HEK293 (cell line): Measurements from ENCODE around the gene C1orf21.

ENCODE experiments used
- CTCF ChIA-PET: fragments of 350-600 bp; formaldehyde crosslinking; extraction: SDS; loops from one replicate; lab custom pipeline; 2021; ENCODE audit warnings: antibody characterized with exemption; lab: Yijun Ruan, JAX
- POLR2A ChIA-PET: fragments of 300-600 bp; formaldehyde crosslinking; extraction: SDS; loops from one replicate; lab custom pipeline; 2020; ENCODE audit warnings: antibody characterized with exemption, inconsistent platforms; lab: Yijun Ruan, JAX
- H3K27ac ChIP-seq: fragments of 200-500 bp; sonication (Bioruptor generic); 2 replicates; pipeline ENCODE4 v1.5.1; 2014; ENCODE audit warnings: low read depth, low read length, control low read depth, inconsistent platforms; ENCODE audit errors: extremely low read depth
- H3K36me3 ChIP-seq, 2 experiments: fragments of 200-500 bp in 1 of 2; sonication (Bioruptor generic) in 1 of 2; 1 replicate in 1 of 2; 2 replicates in 1 of 2; pipeline ENCODE4 v1.5.1; 2014 to 2017; ENCODE audit warnings: inconsistent platforms in 2 of 2, low read length in 2 of 2; ENCODE audit not compliant: control insufficient read depth in 2 of 2, insufficient read depth in 1 of 2
- H3K4me1 ChIP-seq: fragments of 200-500 bp; sonication (Bioruptor generic); 2 replicates; pipeline ENCODE4 v1.5.1; 2014; ENCODE audit warnings: mild to moderate bottlenecking, low read length, inconsistent platforms; ENCODE audit not compliant: control insufficient read depth, insufficient read depth
- H3K4me3 ChIP-seq: 2 replicates; pipeline ENCODE4 v1.5.1; 2011; ENCODE audit warnings: low read depth, mild to moderate bottlenecking, control low read depth, low read length, moderate library complexity
- H3K9me3 ChIP-seq: fragments of 200-500 bp; sonication (Bioruptor generic); 2 replicates; pipeline ENCODE4 v1.5.1; 2014; ENCODE audit warnings: low read depth, low read length, inconsistent platforms; ENCODE audit not compliant: control insufficient read depth, insufficient read depth
- HOXA7 ChIP-seq: sonication (generic); formaldehyde crosslinking; IDR thresholded peaks from 2 replicates; pipeline ENCODE4 v1.8.1; 2022; ENCODE audit warnings: missing genetic modification reagents, borderline replicate concordance
- KLF8 ChIP-seq: fragments of 450-650 bp; formaldehyde crosslinking; IDR thresholded peaks from 2 replicates; pipeline ENCODE4 v1.5.1; 2016; ENCODE audit warnings: missing biosample characterization, missing genetic modification characterization
- KLF9 ChIP-seq: fragments of 450-650 bp; formaldehyde crosslinking; IDR thresholded peaks from 2 replicates; pipeline ENCODE4 v1.5.1; 2016; ENCODE audit warnings: missing biosample characterization, missing genetic modification characterization, low read depth
- MEIS1 ChIP-seq: sonication (generic); formaldehyde crosslinking; IDR thresholded peaks from 2 replicates; pipeline ENCODE4 v1.8.1; 2022; ENCODE audit warnings: missing genetic modification reagents, mild to moderate bottlenecking, borderline replicate concordance
- REPIN1 ChIP-seq: fragments of 450-650 bp; formaldehyde crosslinking; IDR thresholded peaks from 2 replicates; pipeline ENCODE4 v1.5.1; 2017; ENCODE audit warnings: missing biosample characterization, missing genetic modification characterization, low read depth
- SCRT1 ChIP-seq: fragments of 450-650 bp; formaldehyde crosslinking; IDR thresholded peaks from 2 replicates; pipeline ENCODE4 v1.5.1; 2016; ENCODE audit warnings: missing biosample characterization, missing genetic modification characterization, borderline replicate concordance
- ZBTB17 ChIP-seq: fragments of 450-650 bp; formaldehyde crosslinking; IDR thresholded peaks from 2 replicates; pipeline ENCODE4 v1.5.1; 2016; ENCODE audit warnings: missing biosample characterization, missing genetic modification characterization
- ZBTB21 ChIP-seq: fragments of 450-650 bp; formaldehyde crosslinking; IDR thresholded peaks from 2 replicates; pipeline ENCODE4 v1.5.1; 2017; ENCODE audit warnings: missing biosample characterization, missing genetic modification characterization
- ZEB2 ChIP-seq: fragments of 450-650 bp; formaldehyde crosslinking; IDR thresholded peaks from 2 replicates; pipeline ENCODE4 v1.5.1; 2016; ENCODE audit warnings: missing biosample characterization, missing genetic modification characterization
- ZFP69B ChIP-seq: fragments of 450-650 bp; formaldehyde crosslinking; IDR thresholded peaks from 2 replicates; pipeline ENCODE4 v1.5.1; 2016; ENCODE audit warnings: missing biosample characterization, missing genetic modification characterization
- ZIC2 ChIP-seq: fragments of 450-650 bp; formaldehyde crosslinking; IDR thresholded peaks from 2 replicates; pipeline ENCODE4 v1.5.1; 2016; ENCODE audit warnings: missing biosample characterization, missing genetic modification characterization
- ZNF169 ChIP-seq: fragments of 450-650 bp; formaldehyde crosslinking; IDR thresholded peaks from 2 replicates; pipeline ENCODE4 v1.5.1; 2016; ENCODE audit warnings: missing biosample characterization, missing genetic modification characterization
- ZNF174 ChIP-seq: fragments of 450-650 bp; formaldehyde crosslinking; IDR thresholded peaks from 2 replicates; pipeline ENCODE4 v1.5.0; 2017; ENCODE audit warnings: missing biosample characterization, mild to moderate bottlenecking, missing genetic modification characterization
- ZNF23 ChIP-seq: fragments of 450-650 bp; formaldehyde crosslinking; IDR thresholded peaks from 2 replicates; pipeline ENCODE4 v1.5.1; 2016; ENCODE audit warnings: missing biosample characterization, missing genetic modification characterization, borderline replicate concordance
- ZNF266 ChIP-seq: fragments of 450-650 bp; formaldehyde crosslinking; IDR thresholded peaks from 2 replicates; pipeline ENCODE4 v1.5.1; 2016; ENCODE audit warnings: missing biosample characterization, missing genetic modification characterization, low read depth
- ZNF324 ChIP-seq: fragments of 450-650 bp; formaldehyde crosslinking; IDR thresholded peaks from 2 replicates; pipeline ENCODE4 v1.5.1; 2016; ENCODE audit warnings: missing biosample characterization, missing genetic modification characterization
- ZNF433 ChIP-seq: fragments of 450-650 bp; formaldehyde crosslinking; IDR thresholded peaks from 2 replicates; pipeline ENCODE4 v1.5.1; 2016; ENCODE audit warnings: missing biosample characterization, missing genetic modification characterization, low read depth
- ZNF48 ChIP-seq: fragments of 450-650 bp; formaldehyde crosslinking; IDR thresholded peaks from 2 replicates; pipeline ENCODE4 v1.5.1; 2016; ENCODE audit warnings: missing biosample characterization, missing genetic modification characterization
- ZNF510 ChIP-seq: fragments of 450-650 bp; formaldehyde crosslinking; IDR thresholded peaks from 2 replicates; pipeline ENCODE4 v1.5.1; 2018; ENCODE audit warnings: mild to moderate bottlenecking, missing genetic modification characterization, missing biosample characterization; ENCODE audit not compliant: insufficient replicate concordance
- ZNF544 ChIP-seq: fragments of 450-650 bp; formaldehyde crosslinking; IDR thresholded peaks from 2 replicates; pipeline ENCODE4 v1.5.0; 2017; ENCODE audit warnings: missing biosample characterization, missing genetic modification characterization
- ZNF555 ChIP-seq: fragments of 450-650 bp; formaldehyde crosslinking; conservative IDR thresholded peaks from 2 replicates; pipeline ENCODE4 v1.5.1; 2017; ENCODE audit warnings: missing biosample characterization, mild to moderate bottlenecking, missing genetic modification characterization, inconsistent platforms
- ZNF585B ChIP-seq: fragments of 450-650 bp; formaldehyde crosslinking; IDR thresholded peaks from 2 replicates; pipeline ENCODE4 v1.5.1; 2016; ENCODE audit warnings: missing biosample characterization, missing genetic modification characterization
- ZNF626 ChIP-seq: fragments of 450-650 bp; sonication (Bioruptor Pico); formaldehyde crosslinking; IDR thresholded peaks from 2 replicates; pipeline ENCODE4 v1.5.1; 2018; ENCODE audit warnings: missing biosample characterization, missing genetic modification characterization, inconsistent platforms
- ZNF677 ChIP-seq: fragments of 450-650 bp; IDR thresholded peaks from 2 replicates; pipeline ENCODE4 v1.5.0; 2018; ENCODE audit warnings: missing biosample characterization, mild to moderate bottlenecking, missing genetic modification characterization, moderate library complexity
- ZNF76 ChIP-seq: fragments of 450-650 bp; formaldehyde crosslinking; IDR thresholded peaks from 2 replicates; pipeline ENCODE4; 2016; ENCODE audit warnings: low read depth, missing biosample characterization, missing genetic modification characterization, borderline replicate concordance
- ZNF791 ChIP-seq: fragments of 450-650 bp; formaldehyde crosslinking; IDR thresholded peaks from 2 replicates; pipeline ENCODE4 v1.5.1; 2016; ENCODE audit warnings: missing biosample characterization, missing genetic modification characterization
- ZNF792 ChIP-seq: fragments of 450-650 bp; formaldehyde crosslinking; IDR thresholded peaks from 2 replicates; pipeline ENCODE4 v1.5.1; 2016; ENCODE audit warnings: missing biosample characterization, missing genetic modification characterization
- TF ChIP-seq, protein P1 (sequence below): fragments of 450-650 bp; formaldehyde crosslinking; IDR thresholded peaks from 2 replicates; pipeline ENCODE4 v1.5.1; 2016; ENCODE audit warnings: missing biosample characterization, missing genetic modification characterization
- TF ChIP-seq, protein P2 (sequence below): fragments of 450-650 bp; formaldehyde crosslinking; IDR thresholded peaks from 2 replicates; pipeline ENCODE4 v1.5.1; 2017; ENCODE audit warnings: missing biosample characterization, missing genetic modification characterization
- TF ChIP-seq, protein P3 (sequence below): fragments of 450-650 bp; formaldehyde crosslinking; IDR thresholded peaks from 2 replicates; pipeline ENCODE4 v1.5.1; 2016; ENCODE audit warnings: missing biosample characterization, missing genetic modification characterization
- TF ChIP-seq, protein P4 (sequence below): fragments of 450-650 bp; IDR thresholded peaks from 2 replicates; pipeline ENCODE4 v1.5.1; 2018; ENCODE audit warnings: missing biosample characterization, missing genetic modification characterization

C1orf21 gene

DNA sequence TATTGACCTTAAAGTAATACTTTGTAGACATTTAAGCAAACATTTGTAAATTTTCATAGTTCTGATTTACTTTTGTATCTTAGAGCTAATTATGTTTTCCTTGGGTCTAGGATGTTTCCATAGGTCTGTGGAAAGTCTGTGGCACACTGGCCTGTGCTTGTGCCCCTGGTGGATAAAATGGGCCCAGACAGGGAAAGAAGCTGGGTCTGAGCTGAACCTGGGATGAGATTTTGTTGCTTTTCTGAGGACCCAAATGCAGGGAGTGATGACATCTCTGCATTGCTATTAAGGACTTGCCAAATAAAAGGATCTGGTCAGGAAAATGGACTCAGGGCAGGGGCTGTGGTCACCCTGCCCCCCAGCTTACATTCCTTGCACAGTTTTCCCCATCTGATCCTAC is 41.8 kb downstream of the C1orf21 start:
- ChIA-PET CTCF (no interaction called here), POLR2A (no interaction called here)
- Histone ChIP-seq H3K4me3 (no peak overlapping the region), H3K4me1 (peaks cover 10% of the 10 kb centered on the region), H3K9me3 (no peaks in the 10 kb centered on the region), H3K27ac (no peak overlapping the region), H3K36me3 (no peaks in the 10 kb centered on the region)
- TF ChIP-seq ZNF791 (tag by site-specific recombination): no peak
- TF ChIP-seq ZEB2: no peak
- TF ChIP-seq KLF8 (tag by site-specific recombination): no peak
- no peak for TF ChIP-seq ZNF555 (tag by site-specific recombination)
- TF ChIP-seq KLF9 (tag by site-specific recombination): no peak
- TF ChIP-seq ZIC2 (tag by site-specific recombination): no peak
- no peak for TF ChIP-seq SCRT1 (tag by site-specific recombination)
- TF ChIP-seq, protein P1, sequence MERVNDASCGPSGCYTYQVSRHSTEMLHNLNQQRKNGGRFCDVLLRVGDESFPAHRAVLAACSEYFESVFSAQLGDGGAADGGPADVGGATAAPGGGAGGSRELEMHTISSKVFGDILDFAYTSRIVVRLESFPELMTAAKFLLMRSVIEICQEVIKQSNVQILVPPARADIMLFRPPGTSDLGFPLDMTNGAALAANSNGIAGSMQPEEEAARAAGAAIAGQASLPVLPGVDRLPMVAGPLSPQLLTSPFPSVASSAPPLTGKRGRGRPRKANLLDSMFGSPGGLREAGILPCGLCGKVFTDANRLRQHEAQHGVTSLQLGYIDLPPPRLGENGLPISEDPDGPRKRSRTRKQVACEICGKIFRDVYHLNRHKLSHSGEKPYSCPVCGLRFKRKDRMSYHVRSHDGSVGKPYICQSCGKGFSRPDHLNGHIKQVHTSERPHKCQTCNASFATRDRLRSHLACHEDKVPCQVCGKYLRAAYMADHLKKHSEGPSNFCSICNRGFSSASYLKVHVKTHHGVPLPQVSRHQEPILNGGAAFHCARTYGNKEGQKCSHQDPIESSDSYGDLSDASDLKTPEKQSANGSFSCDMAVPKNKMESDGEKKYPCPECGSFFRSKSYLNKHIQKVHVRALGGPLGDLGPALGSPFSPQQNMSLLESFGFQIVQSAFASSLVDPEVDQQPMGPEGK: no peak
- no peak for TF ChIP-seq ZNF544 (tag by site-specific recombination)
- no peak for TF ChIP-seq ZNF324
- no peak for TF ChIP-seq ZNF677 (tag by site-specific recombination)
- no peak for TF ChIP-seq ZNF585B (tag by site-specific recombination)
- no peak for TF ChIP-seq ZBTB21 (tag by site-specific recombination)
- TF ChIP-seq REPIN1 (tag by site-specific recombination): no peak
- no peak for TF ChIP-seq ZBTB17 (tag by site-specific recombination)
- TF ChIP-seq ZFP69B (tag by site-specific recombination): no peak
- TF ChIP-seq ZNF174: no peak
- TF ChIP-seq, protein P2, sequence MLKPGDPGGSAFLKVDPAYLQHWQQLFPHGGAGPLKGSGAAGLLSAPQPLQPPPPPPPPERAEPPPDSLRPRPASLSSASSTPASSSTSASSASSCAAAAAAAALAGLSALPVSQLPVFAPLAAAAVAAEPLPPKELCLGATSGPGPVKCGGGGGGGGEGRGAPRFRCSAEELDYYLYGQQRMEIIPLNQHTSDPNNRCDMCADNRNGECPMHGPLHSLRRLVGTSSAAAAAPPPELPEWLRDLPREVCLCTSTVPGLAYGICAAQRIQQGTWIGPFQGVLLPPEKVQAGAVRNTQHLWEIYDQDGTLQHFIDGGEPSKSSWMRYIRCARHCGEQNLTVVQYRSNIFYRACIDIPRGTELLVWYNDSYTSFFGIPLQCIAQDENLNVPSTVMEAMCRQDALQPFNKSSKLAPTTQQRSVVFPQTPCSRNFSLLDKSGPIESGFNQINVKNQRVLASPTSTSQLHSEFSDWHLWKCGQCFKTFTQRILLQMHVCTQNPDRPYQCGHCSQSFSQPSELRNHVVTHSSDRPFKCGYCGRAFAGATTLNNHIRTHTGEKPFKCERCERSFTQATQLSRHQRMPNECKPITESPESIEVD (tag by site-specific recombination): no peak
- TF ChIP-seq ZNF433 (tag by site-specific recombination): no peak
- TF ChIP-seq HOXA7 (CRISPR knock-in tag): no peak

DNA sequence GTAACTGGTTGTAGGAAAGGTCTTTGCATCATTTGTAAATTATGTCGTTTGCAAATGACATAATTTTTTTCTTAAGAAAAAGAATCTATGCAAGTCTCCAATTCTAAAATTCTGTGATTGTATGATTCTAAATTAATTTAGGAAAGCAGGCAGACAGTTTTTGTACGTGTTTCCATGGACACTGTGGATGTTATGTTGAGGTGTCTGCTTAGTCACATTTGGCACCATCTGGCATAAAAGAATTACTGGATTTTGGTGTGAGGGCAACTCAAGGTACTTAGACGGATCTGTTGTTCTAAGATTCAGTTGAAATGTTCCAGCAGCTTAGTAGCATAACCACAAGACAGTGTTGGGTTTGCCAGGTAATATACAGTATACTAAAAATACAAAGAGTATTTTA is 42.5 kb downstream of the C1orf21 start:
- no peak overlapping the region for H3K27ac ChIP-seq
- CTCF ChIA-PET: no interaction called here
- H3K9me3 ChIP-seq: no peaks in the 10 kb centered on the region
- no peaks in the 10 kb centered on the region for H3K36me3 ChIP-seq
- no peak overlapping the region for H3K4me3 ChIP-seq
- POLR2A ChIA-PET: no interaction called here
- H3K4me1 ChIP-seq: peaks cover 11% of the 10 kb centered on the region
- TF ChIP-seq ZNF626 (tag by site-specific recombination) (no peak), ZNF266 (no peak), MEIS1 (CRISPR knock-in tag) (no peak), ZNF76 (tag by site-specific recombination) (no peak), ZNF23 (no peak), KLF9 (tag by site-specific recombination) (no peak), ZNF792 (tag by site-specific recombination) (no peak), ZNF510 (tag by site-specific recombination) (no peak), ZNF169 (no peak), HOXA7 (CRISPR knock-in tag) (no peak), ZNF48 (no peak)
- TF ChIP-seq, protein P3, sequence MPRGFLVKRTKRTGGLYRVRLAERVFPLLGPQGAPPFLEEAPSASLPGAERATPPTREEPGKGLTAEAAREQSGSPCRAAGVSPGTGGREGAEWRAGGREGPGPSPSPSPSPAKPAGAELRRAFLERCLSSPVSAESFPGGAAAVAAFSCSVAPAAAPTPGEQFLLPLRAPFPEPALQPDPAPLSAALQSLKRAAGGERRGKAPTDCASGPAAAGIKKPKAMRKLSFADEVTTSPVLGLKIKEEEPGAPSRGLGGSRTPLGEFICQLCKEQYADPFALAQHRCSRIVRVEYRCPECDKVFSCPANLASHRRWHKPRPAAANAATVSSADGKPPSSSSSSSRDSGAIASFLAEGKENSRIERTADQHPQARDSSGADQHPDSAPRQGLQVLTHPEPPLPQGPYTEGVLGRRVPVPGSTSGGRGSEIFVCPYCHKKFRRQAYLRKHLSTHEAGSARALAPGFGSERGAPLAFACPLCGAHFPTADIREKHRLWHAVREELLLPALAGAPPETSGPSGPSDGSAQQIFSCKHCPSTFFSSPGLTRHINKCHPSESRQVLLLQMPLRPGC (tag by site-specific recombination): no peak
- TF ChIP-seq, protein P4, sequence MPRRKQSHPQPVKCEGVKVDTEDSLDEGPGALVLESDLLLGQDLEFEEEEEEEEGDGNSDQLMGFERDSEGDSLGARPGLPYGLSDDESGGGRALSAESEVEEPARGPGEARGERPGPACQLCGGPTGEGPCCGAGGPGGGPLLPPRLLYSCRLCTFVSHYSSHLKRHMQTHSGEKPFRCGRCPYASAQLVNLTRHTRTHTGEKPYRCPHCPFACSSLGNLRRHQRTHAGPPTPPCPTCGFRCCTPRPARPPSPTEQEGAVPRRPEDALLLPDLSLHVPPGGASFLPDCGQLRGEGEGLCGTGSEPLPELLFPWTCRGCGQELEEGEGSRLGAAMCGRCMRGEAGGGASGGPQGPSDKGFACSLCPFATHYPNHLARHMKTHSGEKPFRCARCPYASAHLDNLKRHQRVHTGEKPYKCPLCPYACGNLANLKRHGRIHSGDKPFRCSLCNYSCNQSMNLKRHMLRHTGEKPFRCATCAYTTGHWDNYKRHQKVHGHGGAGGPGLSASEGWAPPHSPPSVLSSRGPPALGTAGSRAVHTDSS: no peak
